Tibial nerve (tissue), 4 donors: Measurements from ENCODE around the gene TJP3.

Experiments
- CTCF ChIP-seq, 5 experiments: fragments of 200-600 bp in 3 of 5; fragments of 450-650 bp in 2 of 5; sonication (generic) in 3 of 5; IDR thresholded peaks; one replicate each; pipeline ENCODE4 v1.5.1; 2016 to 2019; ENCODE audit warnings: antibody characterized with exemption in 5 of 5, mild to moderate bottlenecking in 3 of 5, moderate library complexity in 2 of 5
- EP300 ChIP-seq, 2 donors: sonication (generic); formaldehyde crosslinking; IDR thresholded peaks; one replicate each; pipeline ENCODE4 v1.6.1; 2017; ENCODE audit warnings: antibody characterized with exemption in 2 of 2, mild to moderate bottlenecking in 1 of 2

GRCh38 chr19:3775831-3776230 is 67.6 kb downstream of the TJP3 start:
- TF ChIP-seq CTCF (IDR thresholded peaks at IDR 0.05) = no peak
- no peak for TF ChIP-seq EP300 (IDR thresholded peaks at IDR 0.05)
